ENCODE data around the gene PCGF5. TPM values are rescaled to one million over a fixed set of nuclear protein-coding genes. Genes with fewer than 3 reads are reported as not detected.

Gene PCGF5
- total and polyA plus RNA-seq, 9 of the 15 experiments (the other 6 are each of a cell fraction or from before 2014, with no cell fraction given): 10.9 to 40.0 (median 20.3) TPM

DNA sequence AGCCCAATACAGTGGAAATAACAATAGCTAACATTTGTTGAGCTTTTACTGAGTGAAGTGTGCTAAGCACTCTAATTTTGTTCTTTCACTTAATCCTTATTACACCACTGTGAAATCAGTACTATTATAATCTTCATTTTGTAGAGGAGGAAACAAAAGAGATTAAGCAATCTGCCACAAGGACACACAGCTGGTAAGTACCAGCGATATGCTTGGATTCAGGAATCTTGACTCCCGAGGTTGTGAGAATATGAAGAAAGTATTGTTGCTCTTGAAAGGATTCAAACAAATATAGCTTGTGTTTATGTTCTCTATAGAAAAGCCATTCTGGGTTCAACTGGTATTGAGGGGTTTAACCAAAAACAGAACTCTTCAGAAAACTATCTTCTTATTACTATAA lies 96.0 kb downstream of the PCGF5 start:
- H3K4me3 ChIP-seq: no peak overlapping the region
- CTCF ChIA-PET (ENCODE audit: low intra/inter-chr PET ratio): no interaction called here
- H4K20me1 ChIP-seq (replicated peaks; ENCODE audit: control insufficient read depth, insufficient read depth, low read length): no peaks in the 10 kb centered on the region
- peaks cover 6 to 10% of the 10 kb centered on the region in 2 experiments; a peak in 3 of 5 replicates for H3K4me1 ChIP-seq (replicated peaks in 1 of 2; ENCODE audit: control insufficient read depth in 2 of 2, insufficient read depth in 2 of 2, low read length in 2 of 2)
- intact Hi-C loops (cut with micrococcal nuclease): no loop called here
- H3K9ac ChIP-seq (ENCODE audit: insufficient read depth in 1 of 2, low read depth in 2 of 2, low read length in 2 of 2): no peak overlapping the region
- DNase-seq (ENCODE audit: extremely low read depth in 1 of 4, low spot score in 3 of 4) (no peak), FAIRE-seq (no peak), ATAC-seq (no peak)
- H3K79me2 ChIP-seq (ENCODE audit: control insufficient read depth, insufficient read depth, low read length): no peaks in the 10 kb centered on the region
- TF ChIP-seq, protein P1, sequence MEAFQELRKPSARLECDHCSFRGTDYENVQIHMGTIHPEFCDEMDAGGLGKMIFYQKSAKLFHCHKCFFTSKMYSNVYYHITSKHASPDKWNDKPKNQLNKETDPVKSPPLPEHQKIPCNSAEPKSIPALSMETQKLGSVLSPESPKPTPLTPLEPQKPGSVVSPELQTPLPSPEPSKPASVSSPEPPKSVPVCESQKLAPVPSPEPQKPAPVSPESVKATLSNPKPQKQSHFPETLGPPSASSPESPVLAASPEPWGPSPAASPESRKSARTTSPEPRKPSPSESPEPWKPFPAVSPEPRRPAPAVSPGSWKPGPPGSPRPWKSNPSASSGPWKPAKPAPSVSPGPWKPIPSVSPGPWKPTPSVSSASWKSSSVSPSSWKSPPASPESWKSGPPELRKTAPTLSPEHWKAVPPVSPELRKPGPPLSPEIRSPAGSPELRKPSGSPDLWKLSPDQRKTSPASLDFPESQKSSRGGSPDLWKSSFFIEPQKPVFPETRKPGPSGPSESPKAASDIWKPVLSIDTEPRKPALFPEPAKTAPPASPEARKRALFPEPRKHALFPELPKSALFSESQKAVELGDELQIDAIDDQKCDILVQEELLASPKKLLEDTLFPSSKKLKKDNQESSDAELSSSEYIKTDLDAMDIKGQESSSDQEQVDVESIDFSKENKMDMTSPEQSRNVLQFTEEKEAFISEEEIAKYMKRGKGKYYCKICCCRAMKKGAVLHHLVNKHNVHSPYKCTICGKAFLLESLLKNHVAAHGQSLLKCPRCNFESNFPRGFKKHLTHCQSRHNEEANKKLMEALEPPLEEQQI (IDR thresholded peaks at IDR 0.05): no peak
- no peak for TF ChIP-seq SRSF3 (IDR thresholded peaks at IDR 0.05; ENCODE audit: insufficient read depth, low read length)
- no peak for TF ChIP-seq TCF3 (CRISPR knock-in tag; IDR thresholded peaks at IDR 0.05)
- no peak for TF ChIP-seq BRD9 (IDR thresholded peaks at IDR 0.05; ENCODE audit: low read depth, partially characterized antibody)
- no peak for TF ChIP-seq ATF3 (IDR thresholded peaks at IDR 0.05)
- TF ChIP-seq ATF3 (CRISPR knock-in tag; conservative IDR thresholded peaks at IDR 0.05): no peak
- TF ChIP-seq, protein P2, sequence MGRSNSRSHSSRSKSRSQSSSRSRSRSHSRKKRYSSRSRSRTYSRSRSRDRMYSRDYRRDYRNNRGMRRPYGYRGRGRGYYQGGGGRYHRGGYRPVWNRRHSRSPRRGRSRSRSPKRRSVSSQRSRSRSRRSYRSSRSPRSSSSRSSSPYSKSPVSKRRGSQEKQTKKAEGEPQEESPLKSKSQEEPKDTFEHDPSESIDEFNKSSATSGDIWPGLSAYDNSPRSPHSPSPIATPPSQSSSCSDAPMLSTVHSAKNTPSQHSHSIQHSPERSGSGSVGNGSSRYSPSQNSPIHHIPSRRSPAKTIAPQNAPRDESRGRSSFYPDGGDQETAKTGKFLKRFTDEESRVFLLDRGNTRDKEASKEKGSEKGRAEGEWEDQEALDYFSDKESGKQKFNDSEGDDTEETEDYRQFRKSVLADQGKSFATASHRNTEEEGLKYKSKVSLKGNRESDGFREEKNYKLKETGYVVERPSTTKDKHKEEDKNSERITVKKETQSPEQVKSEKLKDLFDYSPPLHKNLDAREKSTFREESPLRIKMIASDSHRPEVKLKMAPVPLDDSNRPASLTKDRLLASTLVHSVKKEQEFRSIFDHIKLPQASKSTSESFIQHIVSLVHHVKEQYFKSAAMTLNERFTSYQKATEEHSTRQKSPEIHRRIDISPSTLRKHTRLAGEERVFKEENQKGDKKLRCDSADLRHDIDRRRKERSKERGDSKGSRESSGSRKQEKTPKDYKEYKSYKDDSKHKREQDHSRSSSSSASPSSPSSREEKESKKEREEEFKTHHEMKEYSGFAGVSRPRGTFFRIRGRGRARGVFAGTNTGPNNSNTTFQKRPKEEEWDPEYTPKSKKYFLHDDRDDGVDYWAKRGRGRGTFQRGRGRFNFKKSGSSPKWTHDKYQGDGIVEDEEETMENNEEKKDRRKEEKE (IDR thresholded peaks at IDR 0.05; ENCODE audit: borderline replicate concordance in 1 of 2, control insufficient read depth in 1 of 2, low read depth in 2 of 2, low read length in 1 of 2): no peak
- no peak for TF ChIP-seq CSDE1 (IDR thresholded peaks at IDR 0.05)
- TF ChIP-seq OTX1 (CRISPR knock-in tag; IDR thresholded peaks at IDR 0.05): no peak
- TF ChIP-seq, protein P3, sequence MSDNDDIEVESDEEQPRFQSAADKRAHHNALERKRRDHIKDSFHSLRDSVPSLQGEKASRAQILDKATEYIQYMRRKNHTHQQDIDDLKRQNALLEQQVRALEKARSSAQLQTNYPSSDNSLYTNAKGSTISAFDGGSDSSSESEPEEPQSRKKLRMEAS (CRISPR knock-in tag; IDR thresholded peaks at IDR 0.05): no peak
- TF ChIP-seq DDX20 (tag; IDR thresholded peaks at IDR 0.05; ENCODE audit: low read depth): no peak
- no peak for TF ChIP-seq CCNT2 (IDR thresholded peaks at IDR 0.05; ENCODE audit: borderline replicate concordance, extremely low read depth, insufficient read length, low read depth, low read length)
- TF ChIP-seq SRSF9 (IDR thresholded peaks at IDR 0.05; ENCODE audit: borderline replicate concordance, low read depth, low read length): no peak
- no peak overlapping the region for H2AFZ ChIP-seq (ENCODE audit: low read depth, low read length)
- no TSS peak for BruUV-seq (replicated peaks)
- 0% methylated on average over 2 of the region's 2 CpGs for WGBS (ENCODE audit: insufficient coverage, low coverage, missing lambda C conversion rate)
- no peaks in the 10 kb centered on the region for H3K36me3 ChIP-seq (ENCODE audit: control insufficient read depth, insufficient read depth, low read length)
- H3K9me3 ChIP-seq (replicated peaks; ENCODE audit: control insufficient read depth, insufficient read depth, low read depth, low read length): no peaks in the 10 kb centered on the region
- no peaks in the 10 kb centered on the region for H3K9me1 ChIP-seq (ENCODE audit: control insufficient read depth, insufficient read depth, low read length)
- POLR2A ChIA-PET: no interaction called here
- no peaks in the 10 kb centered on the region for H3K27me3 ChIP-seq (ENCODE audit: control insufficient read depth in 2 of 2, insufficient read depth in 2 of 2, low read length in 2 of 2)
- no peak overlapping the region for H3K4me2 ChIP-seq (ENCODE audit: insufficient read depth, low read length)
- in situ Hi-C loops (cut with MboI): no loop called here
- H3K27ac ChIP-seq (ENCODE audit: extremely low read depth, low read depth, low read length): no peak overlapping the region
